HCT116 (cell line): ENCODE data around the gene SLC16A10.

Experiments
- CEBPB ChIP-seq: IDR thresholded peaks from 2 replicates; pipeline ENCODE4 v1.6.1; 2012; ENCODE audit warnings: low read depth
- EZH2 ChIP-seq: fragments of 200-600 bp; sonication (generic); IDR thresholded peaks from 2 replicates; pipeline ENCODE4 v1.6.1; 2017; ENCODE audit warnings: antibody characterized with exemption, mixed run types
- EZH2phosphoT487 ChIP-seq: fragments of 200-600 bp; IDR thresholded peaks from 2 replicates; pipeline ENCODE4 v1.6.1; 2018; ENCODE audit warnings: antibody characterized with exemption, borderline replicate concordance
- POLR2A ChIP-seq: IDR thresholded peaks from 2 replicates; pipeline ENCODE4 v1.7.0; 2011; ENCODE audit warnings: borderline replicate concordance; ENCODE audit not compliant: insufficient read depth, insufficient read length; ENCODE audit errors: extremely low read depth
- POLR2AphosphoS5 ChIP-seq: IDR thresholded peaks from 2 replicates; pipeline ENCODE4 v1.6.1; 2011; ENCODE audit warnings: mild to moderate bottlenecking, low read depth, low read length, moderate library complexity
- SIN3A ChIP-seq: IDR thresholded peaks from 2 replicates; pipeline ENCODE4 v1.6.1; 2012; ENCODE audit warnings: low read depth
- SP1 ChIP-seq: IDR thresholded peaks from 2 replicates; pipeline ENCODE4 v1.6.1; 2012; ENCODE audit warnings: low read depth
- SRF ChIP-seq: IDR thresholded peaks from 2 replicates; pipeline ENCODE4 v1.6.1; 2012; ENCODE audit warnings: low read depth
- ZFX ChIP-seq: fragments of 450-650 bp; IDR thresholded peaks from 2 replicates; pipeline ENCODE4 v1.6.1; 2017
- ZNF274 ChIP-seq: fragments of 200-500 bp; sonication (Bioruptor generic); IDR thresholded peaks from 2 replicates; pipeline ENCODE4 v1.6.1; 2014; ENCODE audit warnings: mild to moderate bottlenecking, low read depth, low read length, inconsistent platforms
- TF ChIP-seq, protein P1 (sequence below): IDR thresholded peaks from 2 replicates; pipeline ENCODE4 v1.6.1; 2012
- TF ChIP-seq, protein P2 (sequence below), 3 experiments: fragments of 200-600 bp in 1 of 3; sonication (generic) in 1 of 3; IDR thresholded peaks in 2 of 3; conservative IDR thresholded peaks in 1 of 3; 2 replicates each; pipeline ENCODE4 v1.5.1; 2012 to 2017; ENCODE audit warnings: low read depth in 2 of 3, low read length in 2 of 3, antibody characterized with exemption in 1 of 3, borderline replicate concordance in 1 of 3, control low read depth in 1 of 3, mild to moderate bottlenecking in 1 of 3, mixed read lengths in 1 of 3, mixed run types in 1 of 3, moderate library complexity in 1 of 3; ENCODE audit not compliant: insufficient read depth in 1 of 3
- TF ChIP-seq, protein P3 (sequence below): IDR thresholded peaks from 2 replicates; pipeline ENCODE4 v1.6.1; 2011; ENCODE audit warnings: mild to moderate bottlenecking, low read length, moderate library complexity; ENCODE audit not compliant: insufficient replicate concordance; ENCODE audit errors: extremely low read depth
- TF ChIP-seq, protein P4 (sequence below): IDR thresholded peaks from 2 replicates; pipeline ENCODE4 v1.6.1; 2012

DNA sequence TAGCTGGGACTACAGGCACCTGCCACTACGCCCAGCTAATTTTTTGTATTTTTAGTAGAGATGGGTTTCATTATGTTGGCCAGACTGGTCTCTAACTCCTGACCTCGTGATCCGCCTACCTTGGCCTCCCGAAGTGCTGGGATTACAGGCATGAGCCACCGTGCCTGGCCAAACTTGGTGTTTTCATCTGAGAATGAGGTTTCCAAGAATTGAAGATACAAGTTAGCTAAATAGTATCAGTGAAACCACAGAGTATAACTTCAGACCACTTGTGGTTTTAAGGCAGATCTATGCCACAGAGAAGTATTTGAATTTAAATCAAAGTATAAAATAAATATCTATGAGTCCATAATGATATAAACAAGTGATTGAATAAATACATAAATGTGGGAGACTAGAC, 70.1 kb downstream of the SLC16A10 start:
- no peak for TF ChIP-seq CEBPB
- no peak for TF ChIP-seq SP1
- no peak for TF ChIP-seq ZFX
- TF ChIP-seq, protein P1, sequence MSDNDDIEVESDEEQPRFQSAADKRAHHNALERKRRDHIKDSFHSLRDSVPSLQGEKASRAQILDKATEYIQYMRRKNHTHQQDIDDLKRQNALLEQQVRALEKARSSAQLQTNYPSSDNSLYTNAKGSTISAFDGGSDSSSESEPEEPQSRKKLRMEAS: no peak
- TF ChIP-seq, protein P2, sequence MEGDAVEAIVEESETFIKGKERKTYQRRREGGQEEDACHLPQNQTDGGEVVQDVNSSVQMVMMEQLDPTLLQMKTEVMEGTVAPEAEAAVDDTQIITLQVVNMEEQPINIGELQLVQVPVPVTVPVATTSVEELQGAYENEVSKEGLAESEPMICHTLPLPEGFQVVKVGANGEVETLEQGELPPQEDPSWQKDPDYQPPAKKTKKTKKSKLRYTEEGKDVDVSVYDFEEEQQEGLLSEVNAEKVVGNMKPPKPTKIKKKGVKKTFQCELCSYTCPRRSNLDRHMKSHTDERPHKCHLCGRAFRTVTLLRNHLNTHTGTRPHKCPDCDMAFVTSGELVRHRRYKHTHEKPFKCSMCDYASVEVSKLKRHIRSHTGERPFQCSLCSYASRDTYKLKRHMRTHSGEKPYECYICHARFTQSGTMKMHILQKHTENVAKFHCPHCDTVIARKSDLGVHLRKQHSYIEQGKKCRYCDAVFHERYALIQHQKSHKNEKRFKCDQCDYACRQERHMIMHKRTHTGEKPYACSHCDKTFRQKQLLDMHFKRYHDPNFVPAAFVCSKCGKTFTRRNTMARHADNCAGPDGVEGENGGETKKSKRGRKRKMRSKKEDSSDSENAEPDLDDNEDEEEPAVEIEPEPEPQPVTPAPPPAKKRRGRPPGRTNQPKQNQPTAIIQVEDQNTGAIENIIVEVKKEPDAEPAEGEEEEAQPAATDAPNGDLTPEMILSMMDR (IDR thresholded peaks at IDR 0.05 in 2 of 3, conservative IDR thresholded peaks at IDR 0.05 in 1 of 3; ENCODE audit: borderline replicate concordance in 1 of 3, insufficient read depth in 1 of 3, low read depth in 2 of 3, low read length in 2 of 3): no peak
- TF ChIP-seq EZH2: no peak
- no peak for TF ChIP-seq ZNF274
- TF ChIP-seq POLR2AphosphoS5: no peak
- TF ChIP-seq POLR2A: no peak
- TF ChIP-seq, protein P3, sequence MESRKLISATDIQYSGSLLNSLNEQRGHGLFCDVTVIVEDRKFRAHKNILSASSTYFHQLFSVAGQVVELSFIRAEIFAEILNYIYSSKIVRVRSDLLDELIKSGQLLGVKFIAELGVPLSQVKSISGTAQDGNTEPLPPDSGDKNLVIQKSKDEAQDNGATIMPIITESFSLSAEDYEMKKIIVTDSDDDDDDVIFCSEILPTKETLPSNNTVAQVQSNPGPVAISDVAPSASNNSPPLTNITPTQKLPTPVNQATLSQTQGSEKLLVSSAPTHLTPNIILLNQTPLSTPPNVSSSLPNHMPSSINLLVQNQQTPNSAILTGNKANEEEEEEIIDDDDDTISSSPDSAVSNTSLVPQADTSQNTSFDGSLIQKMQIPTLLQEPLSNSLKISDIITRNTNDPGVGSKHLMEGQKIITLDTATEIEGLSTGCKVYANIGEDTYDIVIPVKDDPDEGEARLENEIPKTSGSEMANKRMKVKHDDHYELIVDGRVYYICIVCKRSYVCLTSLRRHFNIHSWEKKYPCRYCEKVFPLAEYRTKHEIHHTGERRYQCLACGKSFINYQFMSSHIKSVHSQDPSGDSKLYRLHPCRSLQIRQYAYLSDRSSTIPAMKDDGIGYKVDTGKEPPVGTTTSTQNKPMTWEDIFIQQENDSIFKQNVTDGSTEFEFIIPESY: no peak
- TF ChIP-seq EZH2phosphoT487: no peak
- no peak for TF ChIP-seq SIN3A
- TF ChIP-seq, protein P4, sequence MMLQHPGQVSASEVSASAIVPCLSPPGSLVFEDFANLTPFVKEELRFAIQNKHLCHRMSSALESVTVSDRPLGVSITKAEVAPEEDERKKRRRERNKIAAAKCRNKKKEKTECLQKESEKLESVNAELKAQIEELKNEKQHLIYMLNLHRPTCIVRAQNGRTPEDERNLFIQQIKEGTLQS: no peak
- no peak for TF ChIP-seq SRF
